ENCODE data around the gene PTPRN2.
A peak's percentile ranks its signal among the peaks of the same experiment; 100 is the strongest.
"Not testable (repeated sequence)": the region's sequence is repeated elsewhere in the genome, so short reads cannot be mapped to it uniquely, and the experiment has no call there.

PTPRN2 gene

GRCh38 chr7:157752832-157753291, 834.8 kb downstream of the PTPRN2 start:
- FAIRE-seq, result no peak

GRCh38 chr7:157751951-157752673, 835.5 kb downstream of the PTPRN2 start:
- FAIRE-seq (no peak), DNase-seq (ENCODE audit: low spot score) (no peak)

More at GRCh38 chr7:157752832-157753291, 834.8 kb downstream of the PTPRN2 start:
- DNase-seq (ENCODE audit: low spot score), result no peak

DNA sequence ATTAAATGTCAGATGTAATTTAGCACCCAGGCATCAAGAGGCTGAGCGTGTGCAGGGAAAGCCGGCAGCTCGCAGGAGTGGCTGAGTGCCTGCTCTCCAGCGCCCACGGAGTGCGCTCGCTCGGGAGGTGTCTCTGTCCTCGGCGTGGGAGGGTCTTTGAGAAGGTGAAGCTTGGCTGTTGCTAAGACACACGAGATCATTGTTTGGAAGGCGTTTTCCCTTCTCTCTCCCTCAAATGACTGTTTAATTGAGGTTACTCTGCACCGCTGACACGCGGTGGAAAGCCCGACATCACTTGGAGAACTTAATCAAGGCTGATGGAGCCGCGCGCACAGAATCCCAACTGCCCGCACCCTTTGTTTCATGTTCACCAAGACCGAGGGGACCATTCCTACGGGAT, 836.2 kb downstream of the PTPRN2 start:
- no peak for DNase-seq (ENCODE audit: low spot score)
- no peak for FAIRE-seq

DNA sequence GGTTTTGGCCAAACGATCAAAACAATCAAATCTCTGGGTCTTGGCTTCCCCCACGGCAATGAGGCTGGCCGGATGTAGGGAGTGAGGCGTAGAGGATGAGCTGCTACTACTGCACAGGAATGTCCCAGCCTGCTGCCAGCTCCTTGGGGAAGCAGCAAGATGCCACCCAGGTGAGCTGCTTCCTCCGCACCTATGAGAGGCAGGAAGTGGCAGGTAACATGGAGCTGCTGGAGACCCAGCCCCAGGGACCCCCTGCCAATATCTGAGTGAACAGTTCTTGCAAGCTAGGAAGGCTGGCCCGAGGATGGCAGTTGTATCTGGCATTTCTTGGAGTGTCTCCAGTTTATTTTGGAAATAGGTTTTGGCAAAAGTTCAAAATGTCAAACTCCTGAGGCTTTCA, 837.3 kb downstream of the PTPRN2 start:
- DNase-seq (ENCODE audit: low spot score), result no peak
- no peak for FAIRE-seq

DNA sequence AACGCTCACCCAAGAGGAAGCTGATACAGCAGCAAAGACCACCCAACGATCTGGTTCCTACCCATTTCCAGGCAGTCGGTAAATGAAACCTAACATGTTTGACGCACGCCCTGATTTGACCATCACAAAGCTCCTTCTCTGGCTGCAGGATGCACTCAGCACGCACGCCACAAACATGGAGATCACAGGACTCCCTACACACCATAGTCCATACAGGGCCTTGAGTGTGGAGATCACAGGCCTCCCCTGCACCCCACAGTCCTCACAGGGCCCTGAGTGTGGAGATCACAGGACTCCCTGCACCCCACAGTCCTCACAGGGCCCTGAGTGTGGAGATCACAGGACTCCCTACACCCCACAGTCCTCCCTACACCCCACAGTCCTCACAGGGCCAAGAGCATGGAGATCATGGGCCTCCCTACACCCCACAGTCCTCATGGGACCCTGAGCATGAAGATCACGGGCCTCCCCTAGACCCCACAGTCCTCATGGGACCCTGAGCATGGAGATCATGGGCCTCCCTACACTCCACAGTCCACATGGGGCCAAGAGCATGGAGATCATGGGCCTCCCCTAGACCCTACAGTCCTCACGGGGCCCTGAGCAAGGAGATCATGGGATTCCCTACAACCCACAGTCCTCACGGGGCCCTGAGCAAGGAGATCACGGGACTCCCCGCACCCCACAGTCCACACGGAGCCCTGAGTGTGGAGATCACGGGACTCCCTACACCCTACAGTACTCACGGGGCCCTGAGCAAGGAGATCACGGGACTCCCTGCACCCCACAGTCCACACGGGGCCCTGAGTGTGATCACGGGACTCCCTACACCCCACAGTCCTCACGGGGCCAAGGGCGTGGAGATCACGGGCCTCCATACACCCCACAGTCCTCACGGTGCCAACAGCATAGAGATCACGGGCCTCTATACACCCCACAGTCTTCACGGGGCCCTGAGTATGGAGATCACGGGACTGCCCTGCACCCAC, 841.6 kb downstream of the PTPRN2 start:
- no peak for FAIRE-seq
- DNase-seq (ENCODE audit: low spot score), result no peak

- DNase-seq (ENCODE audit: low spot score) (no peak), FAIRE-seq (no peak)
These were observed 842.6 kb downstream of the PTPRN2 start for GRCh38 chr7:157744786-157745601.

- no peak for FAIRE-seq
- DNase-seq (ENCODE audit: low spot score), result no peak
These were observed 843.7 kb downstream of the PTPRN2 start for GRCh38 chr7:157743781-157744525.

DNA sequence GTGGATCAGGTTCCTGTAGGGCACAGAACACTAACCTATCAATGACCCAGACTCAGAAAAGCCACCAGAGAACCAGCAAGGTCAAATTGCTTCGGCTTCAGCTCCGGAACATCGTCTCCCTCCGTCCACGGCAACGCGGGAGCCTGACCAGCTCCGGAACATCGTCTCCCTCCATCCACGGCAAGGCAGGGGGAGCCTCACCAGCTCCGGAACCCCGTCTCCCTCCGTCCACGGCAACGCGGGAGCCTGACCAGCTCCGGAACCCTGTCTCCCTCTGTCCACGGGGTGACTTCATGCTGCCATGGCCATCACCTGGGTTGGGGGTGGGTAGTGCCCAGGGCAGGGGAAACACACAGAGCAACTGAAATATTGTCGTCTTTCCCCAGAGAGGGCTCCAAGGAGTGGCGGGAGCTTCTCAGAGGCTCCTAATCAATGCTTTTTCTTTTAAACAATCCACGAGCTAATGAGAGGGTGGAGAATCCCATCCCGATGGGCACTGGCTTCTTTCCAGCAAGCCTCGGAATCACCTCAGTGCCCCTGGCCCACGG, 847.3 kb downstream of the PTPRN2 start:
- FAIRE-seq, result no peak
- no peak for DNase-seq (ENCODE audit: low spot score)

GRCh38 chr7:157739650-157740049, 848.0 kb downstream of the PTPRN2 start:
- no peak for FAIRE-seq
- DNase-seq (ENCODE audit: low spot score), result no peak

- DNase-seq (ENCODE audit: low spot score) (no peak), FAIRE-seq (no peak)
These were observed 848.6 kb downstream of the PTPRN2 start for GRCh38 chr7:157739031-157739430.

DNA sequence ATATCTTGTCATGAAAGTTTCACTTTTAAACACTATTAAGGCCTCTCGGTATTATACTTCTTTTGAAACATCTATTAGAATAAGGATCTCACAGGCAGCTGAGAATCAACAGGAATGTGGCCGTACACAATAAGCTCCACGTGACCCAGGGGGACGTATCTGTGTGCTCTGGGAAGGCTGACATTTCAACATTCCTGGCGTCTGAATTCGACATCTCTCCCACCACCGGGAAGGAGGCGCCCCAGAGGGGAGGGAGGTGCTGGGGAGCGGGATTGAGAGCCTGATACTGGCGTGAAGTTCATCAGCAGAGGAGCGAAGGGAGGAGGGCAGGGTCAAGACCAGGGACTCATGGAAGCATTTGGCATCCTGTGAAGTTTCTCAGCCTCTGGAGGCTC, 849.6 kb downstream of the PTPRN2 start:
- FAIRE-seq, result no peak
- DNase-seq (ENCODE audit: low spot score), result peak; percentile 8

- FAIRE-seq (no peak), DNase-seq (ENCODE audit: low spot score) (no peak)
These were observed 850.2 kb downstream of the PTPRN2 start for GRCh38 chr7:157737151-157738065.

DNA sequence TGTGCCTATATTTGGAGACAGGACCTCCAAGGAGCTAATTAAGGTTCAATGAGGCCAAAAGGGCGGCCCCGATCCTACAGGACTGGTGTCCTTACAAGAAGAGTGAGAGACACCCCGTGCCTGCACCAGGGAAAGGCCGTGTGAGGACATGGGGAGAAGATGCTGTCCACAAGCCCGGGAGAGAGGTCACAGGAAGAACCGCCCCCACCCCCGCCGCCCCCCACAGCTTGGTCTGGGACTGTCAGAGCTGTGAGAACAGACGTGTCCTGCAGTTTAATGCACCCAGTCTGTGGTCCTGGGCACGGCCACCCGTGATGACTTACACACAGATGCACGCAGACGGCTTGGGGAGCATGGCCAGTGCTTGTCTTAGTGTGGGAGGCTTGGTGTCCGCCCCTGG, 851.3 kb downstream of the PTPRN2 start:
- FAIRE-seq (no peak), DNase-seq (ENCODE audit: low spot score) (no peak)

GRCh38 chr7:157735826-157736225, 851.8 kb downstream of the PTPRN2 start:
- no peak for FAIRE-seq
- DNase-seq (ENCODE audit: low spot score), result no peak

- no peak for DNase-seq (ENCODE audit: low spot score)
- no peak for FAIRE-seq
These were observed 852.7 kb downstream of the PTPRN2 start for GRCh38 chr7:157734676-157735640.

DNA sequence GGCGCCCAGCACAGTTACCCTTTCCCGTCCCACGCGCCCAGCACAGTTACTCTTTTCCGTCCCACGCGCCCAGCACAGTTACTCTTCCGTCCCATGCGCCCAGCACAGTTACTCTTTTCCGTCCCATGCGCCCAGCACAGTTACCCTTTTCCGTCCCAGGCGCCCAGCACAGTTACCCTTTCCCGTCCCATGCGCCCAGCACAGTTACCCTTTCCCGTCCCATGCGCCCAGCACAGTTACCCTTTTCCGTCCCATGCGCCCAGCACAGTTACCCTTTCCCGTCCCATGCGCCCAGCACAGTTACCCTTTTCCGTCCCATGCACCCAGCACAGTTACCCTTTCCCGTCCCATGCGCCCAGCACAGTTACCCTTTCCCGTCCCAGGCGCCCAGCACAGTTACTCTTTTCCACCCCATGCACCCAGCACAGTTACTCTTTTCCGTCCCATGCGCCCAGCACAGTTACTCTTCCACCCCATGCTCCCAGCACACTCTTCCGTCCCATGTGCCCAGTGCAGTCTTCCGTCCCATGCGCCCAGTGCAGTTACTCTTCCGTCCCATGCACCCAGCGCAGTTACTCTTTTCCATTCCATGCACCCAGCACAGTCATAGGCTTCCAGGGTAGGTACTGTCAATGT, 853.7 kb downstream of the PTPRN2 start:
- not testable (repeated sequence) for FAIRE-seq; DNase-seq (ENCODE audit: low spot score)

- DNase-seq (ENCODE audit: low spot score) (no peak), FAIRE-seq (no peak)
These were observed 856.5 kb downstream of the PTPRN2 start for GRCh38 chr7:157731126-157731525.

- DNase-seq (ENCODE audit: low spot score) (no peak), FAIRE-seq (no peak)
These were observed 857.0 kb downstream of the PTPRN2 start for GRCh38 chr7:157730614-157731013.
